ENCODE measurements around the gene GALNT16.

DNA sequence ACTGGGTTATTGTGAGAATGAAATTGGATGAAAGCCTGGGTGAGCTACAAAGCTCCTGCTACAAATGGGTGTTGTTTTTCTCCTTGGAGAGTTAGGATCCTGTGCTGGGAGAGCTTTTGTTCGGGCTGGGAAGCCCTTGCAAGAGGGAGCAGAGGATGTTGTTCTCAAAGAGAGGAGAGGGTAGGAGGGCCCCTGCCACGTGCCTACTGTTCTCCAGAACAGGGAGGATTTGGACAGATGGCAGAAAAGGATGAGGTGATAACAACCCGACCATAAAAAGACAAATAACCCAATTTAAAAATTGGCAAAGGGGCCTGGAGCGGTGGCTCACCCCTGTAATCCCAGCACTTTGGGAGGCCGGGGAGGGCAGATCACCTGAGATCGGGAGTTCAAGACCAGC, 68.8 kb downstream of the GALNT16 start:
- TF ChIP-seq POLR2AphosphoS5 (IDR thresholded peaks at IDR 0.05): no peak
- TF ChIP-seq CTCF (IDR thresholded peaks at IDR 0.05): no peak
- TF ChIP-seq POLR2A (IDR thresholded peaks at IDR 0.05): no peak
- TF ChIP-seq EP300 (IDR thresholded peaks at IDR 0.05): no peak
